ENCODE measurements around the gene GSTP1. TPM values are rescaled to one million over a fixed set of nuclear protein-coding genes. Genes with fewer than 3 reads are reported as not detected.

The GSTP1 gene
- total RNA-seq, 1 experiment from 2014 or later, result 893 TPM

GRCh38 chr11:67612751-67613150, 29.1 kb downstream of the GSTP1 start (continued):
- TF ChIP-seq, protein P1, sequence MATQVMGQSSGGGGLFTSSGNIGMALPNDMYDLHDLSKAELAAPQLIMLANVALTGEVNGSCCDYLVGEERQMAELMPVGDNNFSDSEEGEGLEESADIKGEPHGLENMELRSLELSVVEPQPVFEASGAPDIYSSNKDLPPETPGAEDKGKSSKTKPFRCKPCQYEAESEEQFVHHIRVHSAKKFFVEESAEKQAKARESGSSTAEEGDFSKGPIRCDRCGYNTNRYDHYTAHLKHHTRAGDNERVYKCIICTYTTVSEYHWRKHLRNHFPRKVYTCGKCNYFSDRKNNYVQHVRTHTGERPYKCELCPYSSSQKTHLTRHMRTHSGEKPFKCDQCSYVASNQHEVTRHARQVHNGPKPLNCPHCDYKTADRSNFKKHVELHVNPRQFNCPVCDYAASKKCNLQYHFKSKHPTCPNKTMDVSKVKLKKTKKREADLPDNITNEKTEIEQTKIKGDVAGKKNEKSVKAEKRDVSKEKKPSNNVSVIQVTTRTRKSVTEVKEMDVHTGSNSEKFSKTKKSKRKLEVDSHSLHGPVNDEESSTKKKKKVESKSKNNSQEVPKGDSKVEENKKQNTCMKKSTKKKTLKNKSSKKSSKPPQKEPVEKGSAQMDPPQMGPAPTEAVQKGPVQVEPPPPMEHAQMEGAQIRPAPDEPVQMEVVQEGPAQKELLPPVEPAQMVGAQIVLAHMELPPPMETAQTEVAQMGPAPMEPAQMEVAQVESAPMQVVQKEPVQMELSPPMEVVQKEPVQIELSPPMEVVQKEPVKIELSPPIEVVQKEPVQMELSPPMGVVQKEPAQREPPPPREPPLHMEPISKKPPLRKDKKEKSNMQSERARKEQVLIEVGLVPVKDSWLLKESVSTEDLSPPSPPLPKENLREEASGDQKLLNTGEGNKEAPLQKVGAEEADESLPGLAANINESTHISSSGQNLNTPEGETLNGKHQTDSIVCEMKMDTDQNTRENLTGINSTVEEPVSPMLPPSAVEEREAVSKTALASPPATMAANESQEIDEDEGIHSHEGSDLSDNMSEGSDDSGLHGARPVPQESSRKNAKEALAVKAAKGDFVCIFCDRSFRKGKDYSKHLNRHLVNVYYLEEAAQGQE (IDR thresholded peaks at IDR 0.05; ENCODE audit: low read depth), result no peak
- no peak for TF ChIP-seq SRF (IDR thresholded peaks at IDR 0.05; ENCODE audit: low read depth)
- TF ChIP-seq TCF7L2 (IDR thresholded peaks at IDR 0.05; ENCODE audit: borderline replicate concordance, extremely low read depth, insufficient read depth, insufficient read length), result no peak
- no peak for TF ChIP-seq ZNF274 (IDR thresholded peaks at IDR 0.05; ENCODE audit: low read depth, low read length)
- TF ChIP-seq, protein P2, sequence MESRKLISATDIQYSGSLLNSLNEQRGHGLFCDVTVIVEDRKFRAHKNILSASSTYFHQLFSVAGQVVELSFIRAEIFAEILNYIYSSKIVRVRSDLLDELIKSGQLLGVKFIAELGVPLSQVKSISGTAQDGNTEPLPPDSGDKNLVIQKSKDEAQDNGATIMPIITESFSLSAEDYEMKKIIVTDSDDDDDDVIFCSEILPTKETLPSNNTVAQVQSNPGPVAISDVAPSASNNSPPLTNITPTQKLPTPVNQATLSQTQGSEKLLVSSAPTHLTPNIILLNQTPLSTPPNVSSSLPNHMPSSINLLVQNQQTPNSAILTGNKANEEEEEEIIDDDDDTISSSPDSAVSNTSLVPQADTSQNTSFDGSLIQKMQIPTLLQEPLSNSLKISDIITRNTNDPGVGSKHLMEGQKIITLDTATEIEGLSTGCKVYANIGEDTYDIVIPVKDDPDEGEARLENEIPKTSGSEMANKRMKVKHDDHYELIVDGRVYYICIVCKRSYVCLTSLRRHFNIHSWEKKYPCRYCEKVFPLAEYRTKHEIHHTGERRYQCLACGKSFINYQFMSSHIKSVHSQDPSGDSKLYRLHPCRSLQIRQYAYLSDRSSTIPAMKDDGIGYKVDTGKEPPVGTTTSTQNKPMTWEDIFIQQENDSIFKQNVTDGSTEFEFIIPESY (IDR thresholded peaks at IDR 0.05; ENCODE audit: extremely low read depth, insufficient replicate concordance, low read length), result no peak
- TF ChIP-seq YY1 (IDR thresholded peaks at IDR 0.05; ENCODE audit: extremely low read depth, insufficient replicate concordance, low read depth, low read length), result no peak
- TF ChIP-seq CBX3 (IDR thresholded peaks at IDR 0.05; ENCODE audit: low read depth), result no peak
- TF ChIP-seq EZH2phosphoT487 (IDR thresholded peaks at IDR 0.05; ENCODE audit: borderline replicate concordance), result no peak
- no peak for TF ChIP-seq SIN3A (IDR thresholded peaks at IDR 0.05; ENCODE audit: low read depth)
- TF ChIP-seq CEBPB (IDR thresholded peaks at IDR 0.05; ENCODE audit: low read depth), result no peak
- TF ChIP-seq EZH2 (IDR thresholded peaks at IDR 0.05), result no peak

All from HCT116 (cell line).